Measurements from ENCODE around the gene CYP46A1.

Gene CYP46A1

GRCh38 chr14:99773521-99774497, 89.7 kb downstream of the CYP46A1 start:
- in situ Hi-C loops (cut with HindIII; ENCODE audit: low sequenced_read_pairs), result no loop called here

- in situ Hi-C loops (cut with HindIII; ENCODE audit: low sequenced_read_pairs), result no loop called here
Measured at GRCh38 chr14:99774556-99775307, 90.6 kb downstream of the CYP46A1 start.

GRCh38 chr14:99775351-99775750, 91.3 kb downstream of the CYP46A1 start:
- in situ Hi-C loops (cut with HindIII; ENCODE audit: low sequenced_read_pairs), result no loop called here

Measured in endothelial cell of hepatic sinusoid (primary cell).